Amniotic stem cell (primary cell): ENCODE results near the gene PLA2G2C.
"Not testable (repeated sequence)": the region's sequence is repeated elsewhere in the genome, so short reads cannot be mapped to it uniquely, and the experiment has no call there.

Experiments
- DNase-seq: peaks from one replicate; lab custom pipeline; 2025; lab: John Stamatoyannopoulos, UW

PLA2G2C gene

GRCh38 chr1:20130518-20130917 lies 55.8 kb downstream of the PLA2G2C start:
- DNase-seq = not testable (repeated sequence)

GRCh38 chr1:20126806-20127440 lies 59.4 kb downstream of the PLA2G2C start:
- no peak for DNase-seq

- DNase-seq = no peak
These were observed 60.1 kb downstream of the PLA2G2C start for GRCh38 chr1:20126041-20126805.

GRCh38 chr1:20125100-20125499 lies 61.2 kb downstream of the PLA2G2C start:
- no peak for DNase-seq

- no peak for DNase-seq
These were observed 61.8 kb downstream of the PLA2G2C start for GRCh38 chr1:20124456-20125057.

GRCh38 chr1:20123722-20124455 lies 62.4 kb downstream of the PLA2G2C start:
- DNase-seq = no peak

- no peak for DNase-seq
These were observed 65.5 kb downstream of the PLA2G2C start for GRCh38 chr1:20120796-20121195.

GRCh38 chr1:20119347-20119746 lies 67.0 kb downstream of the PLA2G2C start, which contains the start of gene PLA2G2D:
Gene PLA2G2D (minus strand): TSS chr1:20119536. CDS start chr1:20119498, 38 bp downstream.
- no peak for DNase-seq

- DNase-seq = no peak
These were observed 69.1 kb downstream of the PLA2G2C start for GRCh38 chr1:20117236-20117635.

- no peak for DNase-seq
These were observed 70.4 kb downstream of the PLA2G2C start for GRCh38 chr1:20115916-20116315.

GRCh38 chr1:20115479-20115878 lies 70.8 kb downstream of the PLA2G2C start:
- DNase-seq = no peak

GRCh38 chr1:20114021-20114648 lies 72.2 kb downstream of the PLA2G2C start:
- DNase-seq = no peak
